K562 (cell line): ENCODE measurements around the gene CLEC2D. TPM values are rescaled to one million over a fixed set of nuclear protein-coding genes. Genes with fewer than 3 reads are reported as not detected.

Experiments used
- ATAC-seq: fragments of 200-7000 bp; cut with Tn5 transposase; 3 replicates; pipeline ENCODE4 v1.9.1; 2020; ENCODE audit warnings: moderate library complexity
- Bru-seq: library from RNA; stranded (reverse); fragments of 400-500 nt; gene quantifications from one replicate; lab custom pipeline; 2021; lab: Mats Ljungman, UMichigan
- BruChase-seq, 2 experiments: library from RNA; stranded (reverse); fragments of 400-500 nt; gene quantifications; one replicate each; lab custom pipeline; 2021; lab: Mats Ljungman, UMichigan
- BruUV-seq: library from RNA; stranded (reverse); fragments of 400-500 nt; replicated peaks from 2 replicates; lab custom pipeline; 2021; lab: Mats Ljungman, UMichigan
- CTCF ChIA-PET: fragments of 300-600 bp; formaldehyde crosslinking; extraction: SDS; loops from one replicate; lab custom pipeline; 2021; ENCODE audit warnings: low intra/inter-chr PET ratio; lab: Yijun Ruan, JAX
- POLR2A ChIA-PET: fragments of 300-600, 350-650 bp; sonication (Branson Sonifier 250); formaldehyde crosslinking; extraction: SDS; loops from one replicate; lab custom pipeline; 2021; ENCODE audit warnings: antibody characterized with exemption, inconsistent platforms; lab: Yijun Ruan, JAX
- DNase-seq, 4 experiments: peaks; one replicate each; pipeline versions ENCODE4 v3.0.0 to v3.0.0-alpha.2; 2011 to 2018; ENCODE audit warnings: low spot score in 3 of 4, mixed read lengths in 3 of 4; ENCODE audit errors: extremely low read depth in 1 of 4
- FAIRE-seq: peaks from 2 replicates; lab custom pipeline; 2011; peaks lifted over from hg19 to GRCh38; lab: Jason Lieb, UNC
- H2AFZ ChIP-seq: 2 replicates; pipeline ENCODE4 v1.6.0; 2011; ENCODE audit warnings: low read depth, low read length, control low read depth, inconsistent platforms
- H3K27ac ChIP-seq: fragments of 200-600 bp; 3 replicates; pipeline ENCODE4 v1.8.0; 2011; ENCODE audit warnings: low read depth, mild to moderate bottlenecking, control low read depth, inconsistent platforms, low read length, moderate library complexity, mixed read lengths; ENCODE audit errors: extremely low read depth
- H3K27me3 ChIP-seq, 2 experiments: fragments of 300-600 bp in 1 of 2; 2 replicates in 1 of 2; 3 replicates in 1 of 2; pipeline versions ENCODE4 v1.6.0 to v1.8.0; 2011; ENCODE audit warnings: inconsistent platforms in 2 of 2, low read length in 2 of 2, mild to moderate bottlenecking in 1 of 2, mixed read lengths in 1 of 2, moderate library complexity in 1 of 2; ENCODE audit not compliant: control insufficient read depth in 2 of 2, insufficient read depth in 2 of 2
- H3K36me3 ChIP-seq: fragments of 300-600 bp; 3 replicates; pipeline ENCODE4 v1.8.0; 2011; ENCODE audit warnings: mild to moderate bottlenecking, low read length, inconsistent platforms; ENCODE audit not compliant: control insufficient read depth, insufficient read depth
- H3K4me1 ChIP-seq, 2 experiments: fragments of 200-600 bp in 1 of 2; replicated peaks in 1 of 2; 2 replicates in 1 of 2; 3 replicates in 1 of 2; pipeline versions ENCODE4 v1.5.1 to v1.8.0; 2011; ENCODE audit warnings: inconsistent platforms in 2 of 2, low read length in 2 of 2, mild to moderate bottlenecking in 1 of 2, mixed read lengths in 1 of 2, moderate library complexity in 1 of 2; ENCODE audit not compliant: control insufficient read depth in 2 of 2, insufficient read depth in 2 of 2
- H3K4me2 ChIP-seq: 2 replicates; pipeline ENCODE4 v1.6.1; 2011; ENCODE audit warnings: low read length, control low read depth, inconsistent platforms, mixed read lengths; ENCODE audit not compliant: insufficient read depth
- H3K4me3 ChIP-seq: fragments of 200-600 bp; sonication (generic), shearing (Covaris generic); 2 replicates; pipeline ENCODE4 v1.5.1; 2016; ENCODE audit warnings: control low read depth, inconsistent platforms
- H3K79me2 ChIP-seq: fragments of 200-600 bp; 3 replicates; pipeline ENCODE4 v1.8.0; 2011; ENCODE audit warnings: low read length, inconsistent platforms; ENCODE audit not compliant: control insufficient read depth, insufficient read depth
- H3K9ac ChIP-seq, 2 experiments: 2 replicates each; pipeline versions ENCODE4 v1.6.0 to v1.6.1; 2011; ENCODE audit warnings: low read depth in 2 of 2, low read length in 2 of 2, control low read depth in 1 of 2, inconsistent platforms in 1 of 2, mild to moderate bottlenecking in 1 of 2, mixed read lengths in 1 of 2; ENCODE audit not compliant: insufficient read depth in 1 of 2
- H3K9me1 ChIP-seq: one replicate; pipeline ENCODE4 v1.6.0; 2011; ENCODE audit warnings: inconsistent platforms, mild to moderate bottlenecking, low read length, moderate library complexity; ENCODE audit not compliant: control insufficient read depth, insufficient read depth
- H3K9me3 ChIP-seq: replicated peaks from 2 replicates; pipeline ENCODE4 v1.5.1; 2011; ENCODE audit warnings: low read depth, low read length, inconsistent platforms; ENCODE audit not compliant: control insufficient read depth, insufficient read depth
- H4K20me1 ChIP-seq: replicated peaks from 2 replicates; pipeline ENCODE4 v1.6.1; 2011; ENCODE audit warnings: low read length, inconsistent platforms, mixed read lengths; ENCODE audit not compliant: control insufficient read depth, insufficient read depth
- ARID3B ChIP-seq: fragments of 250-450 bp; sonication (Bioruptor Pico); IDR thresholded peaks from 2 replicates; pipeline ENCODE4 v1.4.0; 2020; ENCODE audit warnings: borderline replicate concordance
- GABPA ChIP-seq: fragments of 200-800 bp; sonication (Bioruptor generic); conservative IDR thresholded peaks from 2 replicates; pipeline ENCODE4 v1.6.1; 2016; ENCODE audit warnings: low read depth, missing genetic modification characterization, missing compliant biosample characterization
- MED1 ChIP-seq: sonication (generic); formaldehyde crosslinking; IDR thresholded peaks from 2 replicates; pipeline ENCODE4 v1.8.1; 2023; ENCODE audit warnings: missing genetic modification reagents, borderline replicate concordance
- RREB1 ChIP-seq: fragments of 250-450 bp; sonication (Bioruptor Pico); IDR thresholded peaks from 2 replicates; pipeline ENCODE4 v1.4.0; 2020
- SREBF1 ChIP-seq: fragments of 150-350 bp; IDR thresholded peaks from 2 replicates; pipeline ENCODE4 v1.6.1; 2014; ENCODE audit warnings: antibody characterized with exemption, low read depth, low read length, borderline replicate concordance
- SRSF1 ChIP-seq: fragments of 200-400 bp; formaldehyde crosslinking; IDR thresholded peaks from 2 replicates; pipeline ENCODE4 v1.6.1; 2017; ENCODE audit warnings: mild to moderate bottlenecking, low read depth, low read length, moderate library complexity
- ZNF699 ChIP-seq: fragments of 250-450 bp; sonication (Bioruptor Pico); IDR thresholded peaks from 2 replicates; pipeline ENCODE4 v1.8.0; 2021; ENCODE audit warnings: mild to moderate bottlenecking, moderate library complexity; ENCODE audit not compliant: insufficient replicate concordance
- WGBS: fragments of 100-300 bp; shearing (Covaris generic); methylation state at CpG from one replicate; pipeline ENCODE4 v1.1.6; 2016; ENCODE audit warnings: low coverage, mixed read lengths; ENCODE audit not compliant: insufficient coverage; ENCODE audit errors: missing lambda C conversion rate; 5-methylcytosine and 5-hydroxymethylcytosine counted together
- in situ Hi-C: fragments of 300-500 bp; cut with MboI; formaldehyde crosslinking; loops from 4 replicates; pipeline ENCODE4 v1.15.0; 2018; ENCODE audit warnings: inconsistent platforms, mixed read lengths
- intact Hi-C: fragments of 100-400 bp; cut with micrococcal nuclease; formaldehyde crosslinking; loops from 2 replicates; pipeline ENCODE4 v1.14.2; 2022
- long read RNA-seq, 3 experiments: library from polyadenylated mRNA in 2 of 3; library from RNA in 1 of 3; unstranded in 2 of 3; stranded (forward) in 1 of 3; transcript quantifications; one replicate each; pipeline ENCODE4 v2.0.0, GENCODE V29; 2019 to 2022
- polyA minus RNA-seq, 3 experiments: library from RNA; depleted of rRNA, polyadenylated mRNA; stranded (reverse); fragments of >200 nt; gene quantifications; 2 replicates each; pipeline ENCODE4 v1.2.3, GENCODE V29; 2011
- polyA plus RNA-seq, 8 experiments: library from polyadenylated mRNA; depleted of rRNA in 4 of 8; stranded (reverse) in 5 of 8; unstranded in 3 of 8; fragments of >200 nt; fragmentation: Nextera tagmentation in 2 of 8; fragmentation: Illumina TruSeq in 1 of 8; extraction: Ambion mirVana in 2 of 8; extraction: Trizol in 1 of 8; gene quantifications; 2 replicates each; pipeline versions ENCODE4 v1.2.1 to v1.2.3, GENCODE V29; 2011 to 2014; ENCODE audit warnings: inconsistent platforms in 1 of 8, missing spikeins in 1 of 8
- total RNA-seq, 7 experiments: library from RNA; depleted of rRNA in 6 of 7; stranded (reverse); fragments of >200 nt in 6 of 7; fragmentation: Illumina TruSeq in 2 of 7; extraction: Trizol in 2 of 7; gene quantifications; 2 replicates each; pipeline versions ENCODE4 v1.2.1 to v1.2.3, GENCODE V29; 2011 to 2021; ENCODE audit warnings: low replicate concordance in 1 of 7
- TF ChIP-seq, protein P1 (sequence below): fragments of 450-650 bp; formaldehyde crosslinking; IDR thresholded peaks from 2 replicates; pipeline ENCODE4 v1.4.0; 2022; ENCODE audit warnings: mild to moderate bottlenecking, moderate library complexity

The CLEC2D gene, protein sequence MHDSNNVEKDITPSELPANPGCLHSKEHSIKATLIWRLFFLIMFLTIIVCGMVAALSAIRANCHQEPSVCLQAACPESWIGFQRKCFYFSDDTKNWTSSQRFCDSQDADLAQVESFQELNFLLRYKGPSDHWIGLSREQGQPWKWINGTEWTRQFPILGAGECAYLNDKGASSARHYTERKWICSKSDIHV
- 5.6 and 13.6 TPM in 2 replicates for total RNA-seq (2011; cell fraction: chromatin; rRNA removed; ENCODE audit: low replicate concordance)
- 2.0 and 3.9 TPM in 2 replicates for total RNA-seq (2011; cell fraction: nucleolus; rRNA removed)
- total RNA-seq (2011; cell fraction: nucleoplasm; rRNA removed) = 6.0 and 6.7 TPM in 2 replicates
- total RNA-seq (2014; rRNA removed) (0.57 and 1.9 TPM in 2 replicates), total RNA-seq (2014; rRNA removed; fragmentation: Illumina TruSeq; extraction: Trizol) (2.6 and 3.2 TPM in 2 replicates), total RNA-seq (2015; rRNA removed; fragmentation: Illumina TruSeq; extraction: Trizol) (2.6 and 2.7 TPM in 2 replicates), total RNA-seq (2021) (2.2 TPM in 2 replicates), polyA plus RNA-seq (2011; rRNA removed) (5.0 and 6.1 TPM in 2 replicates), polyA plus RNA-seq (2014; fragmentation: Illumina TruSeq; extraction: Trizol) (2.1 and 2.2 TPM in 2 replicates), polyA plus RNA-seq (2014; fragmentation: Nextera tagmentation; extraction: Ambion mirVana) (1 to 10 TPM; 1.4 TPM), polyA plus RNA-seq (2014; rRNA removed) (2.0 and 3.7 TPM in 2 replicates), polyA minus RNA-seq (2011; rRNA and poly(A)+ RNA removed) (3.5 and 4.2 TPM in 2 replicates), Bru-seq, nascent RNA (percentile 53 among the genes with signal in this experiment), BruChase-seq, experiment 1, labeled RNA remaining after a 2-hour chase (percentile 68 among the genes with signal in this experiment), BruChase-seq, experiment 2, labeled RNA remaining after a 6-hour chase (percentile 71 among the genes with signal in this experiment)
- polyA plus RNA-seq (2011; cell fraction: cytosol; rRNA removed) = 0.76 and 2.0 TPM in 2 replicates
- 9.7 and 20.7 TPM in 2 replicates for polyA plus RNA-seq (2011; cell fraction: nucleus; rRNA removed)
- polyA plus RNA-seq (2012) = 1.4 and 7.6 TPM in 2 replicates
- 1.4 TPM in 1 of 2 replicates, not detected in the other for polyA minus RNA-seq (2011; cell fraction: cytosol; rRNA and poly(A)+ RNA removed)
- polyA minus RNA-seq (2011; cell fraction: nucleus; rRNA and poly(A)+ RNA removed) = 3.1 and 6.4 TPM in 2 replicates
- long read RNA-seq, experiment 1, partial matches to known transcripts = 0 of 4 reads
- long read RNA-seq, experiment 1, other reads (novel, unspliced or antisense) = 4 of 4 reads
- long read RNA-seq, experiment 2, partial matches to known transcripts = 0 of 4 reads
- long read RNA-seq, experiment 2, other reads (novel, unspliced or antisense) = 4 of 4 reads
- long read RNA-seq, experiment 3 = 0 reads

- no peak within 1 kb of the TSS for H3K27ac ChIP-seq
- no peak within 1 kb of the TSS for H3K4me3 ChIP-seq
- H3K27me3 ChIP-seq = no peaks in the 10 kb centered on the region
- H3K36me3 ChIP-seq = no peaks in the 10 kb centered on the region
- H4K20me1 ChIP-seq = no peaks in the 10 kb centered on the region
- no peaks in the 10 kb centered on the region for H3K9me1 ChIP-seq
- no TSS peak for BruUV-seq
- H3K79me2 ChIP-seq = no peaks in the 10 kb centered on the region
- H3K9me3 ChIP-seq = no peaks in the 10 kb centered on the region
- H3K9ac ChIP-seq = no peak within 1 kb of the TSS
- FAIRE-seq (no peak), DNase-seq (no peak), ATAC-seq (no peak)
- peaks cover 9 to 17% of the 10 kb centered on the region in 2 experiments; a peak in 4 of 5 replicates for H3K4me1 ChIP-seq
- ChIA-PET CTCF (no interaction called here), POLR2A (no interaction called here)
- in situ Hi-C loops = no loop called here
- intact Hi-C loops = no loop called here
- H3K4me2 ChIP-seq = no peak within 1 kb of the TSS
- no peak within 1 kb of the TSS for H2AFZ ChIP-seq
- 61% methylated on average over 4 of the region's 4 CpGs for WGBS
- TF ChIP-seq GABPA (tag) (no peak), SRSF1 (no peak), RREB1 (no peak), ARID3B (CRISPR knock-in tag) (no peak), MED1 (no peak), SREBF1 (no peak), ZNF699 (CRISPR knock-in tag) (no peak)
- TF ChIP-seq, protein P1, sequence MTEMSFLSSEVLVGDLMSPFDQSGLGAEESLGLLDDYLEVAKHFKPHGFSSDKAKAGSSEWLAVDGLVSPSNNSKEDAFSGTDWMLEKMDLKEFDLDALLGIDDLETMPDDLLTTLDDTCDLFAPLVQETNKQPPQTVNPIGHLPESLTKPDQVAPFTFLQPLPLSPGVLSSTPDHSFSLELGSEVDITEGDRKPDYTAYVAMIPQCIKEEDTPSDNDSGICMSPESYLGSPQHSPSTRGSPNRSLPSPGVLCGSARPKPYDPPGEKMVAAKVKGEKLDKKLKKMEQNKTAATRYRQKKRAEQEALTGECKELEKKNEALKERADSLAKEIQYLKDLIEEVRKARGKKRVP (CRISPR knock-in tag) = no peak
These were observed at the start of gene CLEC2D for GRCh38 chr12:9669534-9669933. Gene CLEC2D (plus strand): TSS chr12:9669713. CDS start chr12:9669735, 22 bp downstream.
